GM12878 (cell line): ENCODE results near the gene ACTA2. TPM values are rescaled to one million over a fixed set of nuclear protein-coding genes. Genes with fewer than 3 reads are reported as not detected.
A peak's percentile ranks its signal among the peaks of the same experiment; 100 is the strongest.

Source experiments
- ATAC-seq: fragments of 200-7000 bp; cut with Tn5 transposase; 3 replicates; pipeline ENCODE4 v1.9.1; 2020; ENCODE audit warnings: mild to moderate bottlenecking, moderate library complexity
- BruUV-seq: library from RNA; stranded (reverse); fragments of 400-500 nt; replicated peaks from 2 replicates; lab custom pipeline; 2021; lab: Mats Ljungman, UMichigan
- CTCF ChIA-PET: fragments of 300-600 bp; sonication (Branson Sonifier 250); formaldehyde crosslinking; extraction: SDS; loops from one replicate; lab custom pipeline; 2021; ENCODE audit warnings: inconsistent platforms; lab: Yijun Ruan, JAX
- POLR2A ChIA-PET: fragments of 350-600 bp; formaldehyde crosslinking; extraction: SDS; loops from one replicate; lab custom pipeline; 2021; ENCODE audit warnings: inconsistent platforms; lab: Charles Lee
- RAD21 ChIA-PET: fragments of 300-600 bp; sonication (Branson Sonifier 250); formaldehyde crosslinking; loops from one replicate; lab custom pipeline; 2023; ENCODE audit warnings: antibody characterized with exemption; ENCODE audit not compliant: unreplicated experiment; lab: Charles Lee
- SMC1A ChIA-PET: fragments of 300-600 bp; sonication (Branson Sonifier 250); formaldehyde crosslinking; loops from one replicate; lab custom pipeline; 2023; ENCODE audit not compliant: unreplicated experiment, uncharacterized antibody; lab: Charles Lee
- DNase-seq: peaks from one replicate; pipeline ENCODE4 v3.0.0-alpha.2; 2011; ENCODE audit warnings: low read depth, low spot score
- FAIRE-seq: peaks from 3 replicates; lab custom pipeline; 2011; peaks lifted over from hg19 to GRCh38; lab: Jason Lieb, UNC
- H2AFZ ChIP-seq: 2 replicates; pipeline ENCODE4 v1.6.0; 2011; ENCODE audit warnings: low read depth, low read length, control low read depth; ENCODE audit not compliant: control insufficient read depth
- H3K27ac ChIP-seq: 2 replicates; pipeline ENCODE4 v1.5.1; 2011; ENCODE audit warnings: control low read depth; ENCODE audit not compliant: control insufficient read depth, insufficient read depth
- H3K27me3 ChIP-seq, 2 experiments: replicated peaks in 1 of 2; 2 replicates each; pipeline versions ENCODE4 v1.6.0 to v1.6.1; 2011; ENCODE audit warnings: low read length in 1 of 2; ENCODE audit not compliant: control insufficient read depth in 2 of 2, insufficient read depth in 2 of 2
- H3K36me3 ChIP-seq, 2 experiments: 2 replicates each; pipeline ENCODE4 v1.5.1; 2011; ENCODE audit warnings: low read length in 1 of 2; ENCODE audit not compliant: control insufficient read depth in 2 of 2, insufficient read depth in 2 of 2
- H3K4me1 ChIP-seq: 2 replicates; pipeline ENCODE4 v1.6.1; 2011; ENCODE audit warnings: mild to moderate bottlenecking, low read length, moderate library complexity, mixed read lengths; ENCODE audit not compliant: control insufficient read depth, insufficient read depth
- H3K4me2 ChIP-seq: 2 replicates; pipeline ENCODE4 v1.6.0; 2011; ENCODE audit warnings: control low read depth; ENCODE audit not compliant: control insufficient read depth, insufficient read depth
- H3K4me3 ChIP-seq: fragments of 200-600 bp; sonication (generic); 2 replicates; pipeline ENCODE4 v1.5.1; 2016
- H3K79me2 ChIP-seq: 2 replicates; pipeline ENCODE4 v1.6.0; 2011; ENCODE audit warnings: low read length; ENCODE audit not compliant: control insufficient read depth, insufficient read depth
- H3K9ac ChIP-seq: 2 replicates; pipeline ENCODE4 v1.8.0; 2011; ENCODE audit warnings: low read length, control low read depth, mixed read lengths; ENCODE audit not compliant: control insufficient read depth, insufficient read depth
- H3K9me3 ChIP-seq: replicated peaks from 3 replicates; pipeline ENCODE4 v1.5.1; 2011; ENCODE audit warnings: mild to moderate bottlenecking, low read length; ENCODE audit not compliant: control insufficient read depth, insufficient read depth
- H4K20me1 ChIP-seq: 2 replicates; pipeline ENCODE4 v1.6.0; 2011; ENCODE audit not compliant: control insufficient read depth, insufficient read depth
- ETV6 ChIP-seq, 2 experiments: fragments of 450-650 bp in 1 of 2; IDR thresholded peaks in 1 of 2; conservative IDR thresholded peaks in 1 of 2; 2 replicates each; pipeline ENCODE4 v1.6.1; 2014; ENCODE audit warnings: antibody characterized with exemption in 1 of 2, borderline replicate concordance in 1 of 2, low read depth in 1 of 2, mild to moderate bottlenecking in 1 of 2, moderate library complexity in 1 of 2
- EZH2 ChIP-seq: IDR thresholded peaks from 2 replicates; pipeline ENCODE4 v1.6.1; 2012; ENCODE audit warnings: low read depth, mild to moderate bottlenecking, control low read depth, inconsistent platforms, low read length, borderline replicate concordance; ENCODE audit not compliant: control insufficient read depth
- KLF5 ChIP-seq: fragments of 450-650 bp; IDR thresholded peaks from 2 replicates; pipeline ENCODE4 v1.6.1; 2014; ENCODE audit warnings: mild to moderate bottlenecking; ENCODE audit not compliant: partially characterized antibody
- MYB ChIP-seq: fragments of 150-350 bp; IDR thresholded peaks from 2 replicates; pipeline ENCODE4 v1.6.1; 2014; ENCODE audit warnings: mild to moderate bottlenecking, low read depth, low read length, borderline replicate concordance
- MYC ChIP-seq: IDR thresholded peaks from 2 replicates; pipeline ENCODE4 v1.6.1; 2011; ENCODE audit warnings: mild to moderate bottlenecking, low read length, moderate library complexity, inconsistent platforms; ENCODE audit not compliant: insufficient read depth, insufficient replicate concordance, insufficient read length, severe bottlenecking
- NRF1 ChIP-seq: conservative IDR thresholded peaks from 2 replicates; pipeline ENCODE4 v1.6.1; 2011; ENCODE audit warnings: mild to moderate bottlenecking, low read depth, low read length, improper control_type of control experiment
- POU2F2 ChIP-seq: IDR thresholded peaks from 3 replicates; pipeline ENCODE4 v1.6.1; 2011; ENCODE audit warnings: low read depth, mild to moderate bottlenecking, low read length, borderline replicate concordance
- SMARCA5 ChIP-seq: fragments of 450-650 bp; IDR thresholded peaks from 2 replicates; pipeline ENCODE4 v1.6.1; 2017; ENCODE audit warnings: mild to moderate bottlenecking
- YBX1 ChIP-seq: fragments of 450-650 bp; IDR thresholded peaks from 2 replicates; pipeline ENCODE4 v1.6.1; 2016; ENCODE audit warnings: antibody characterized with exemption
- ZNF622 ChIP-seq: fragments of 450-650 bp; IDR thresholded peaks from 2 replicates; pipeline ENCODE4 v1.6.1; 2017; ENCODE audit warnings: mild to moderate bottlenecking, inconsistent platforms
- ZSCAN29 ChIP-seq: fragments of 450-650 bp; IDR thresholded peaks from 2 replicates; pipeline ENCODE4 v1.6.1; 2017; ENCODE audit warnings: mild to moderate bottlenecking, moderate library complexity
- WGBS: methylation state at CpG from one replicate; pipeline ENCODE4 v1.1.6; 2016; ENCODE audit warnings: low lambda C conversion rate; ENCODE audit not compliant: insufficient replicate concordance, insufficient coverage; ENCODE audit errors: missing lambda C conversion rate; 5-methylcytosine and 5-hydroxymethylcytosine counted together
- in situ Hi-C: fragments of 300-500 bp; cut with MboI; formaldehyde crosslinking; loops from 9 replicates; pipeline ENCODE4 v1.14.3; 2018; ENCODE audit warnings: mixed read lengths
- intact Hi-C: fragments of 100-400 bp; cut with micrococcal nuclease; formaldehyde crosslinking; loops from one replicate; pipeline ENCODE4 v1.14.2; 2022; ENCODE audit not compliant: unreplicated experiment
- polyA plus RNA-seq, 11 experiments: library from polyadenylated mRNA; depleted of rRNA in 4 of 11; unstranded in 6 of 11; stranded (reverse) in 5 of 11; fragments of >200 nt; fragmentation: Nextera tagmentation in 4 of 11; fragmentation: Illumina TruSeq in 1 of 11; extraction: Ambion mirVana in 4 of 11; extraction: Trizol in 1 of 11; gene quantifications; 1 replicate in 1 of 11; 2 replicates in 10 of 11; pipeline versions ENCODE4 v1.2.1 to v1.2.3, GENCODE V29; 2011 to 2016; ENCODE audit warnings: inconsistent platforms in 2 of 11, missing spikeins in 2 of 11, low read depth in 1 of 11
- total RNA-seq, 4 experiments: library from RNA; depleted of rRNA in 3 of 4; stranded (reverse); fragments of >200 nt in 3 of 4; fragmentation: Illumina TruSeq in 1 of 4; extraction: Trizol in 1 of 4; gene quantifications; 2 replicates each; pipeline versions ENCODE4 v1.2.1 to v1.2.3, GENCODE V29; 2013 to 2021

The ACTA2 gene
- total and polyA plus RNA-seq, 10 of the 15 experiments (the other 5 are each of a cell fraction or from before 2014, with no cell fraction given): 7.4 to 78.2 (median 32.4) TPM

DNA sequence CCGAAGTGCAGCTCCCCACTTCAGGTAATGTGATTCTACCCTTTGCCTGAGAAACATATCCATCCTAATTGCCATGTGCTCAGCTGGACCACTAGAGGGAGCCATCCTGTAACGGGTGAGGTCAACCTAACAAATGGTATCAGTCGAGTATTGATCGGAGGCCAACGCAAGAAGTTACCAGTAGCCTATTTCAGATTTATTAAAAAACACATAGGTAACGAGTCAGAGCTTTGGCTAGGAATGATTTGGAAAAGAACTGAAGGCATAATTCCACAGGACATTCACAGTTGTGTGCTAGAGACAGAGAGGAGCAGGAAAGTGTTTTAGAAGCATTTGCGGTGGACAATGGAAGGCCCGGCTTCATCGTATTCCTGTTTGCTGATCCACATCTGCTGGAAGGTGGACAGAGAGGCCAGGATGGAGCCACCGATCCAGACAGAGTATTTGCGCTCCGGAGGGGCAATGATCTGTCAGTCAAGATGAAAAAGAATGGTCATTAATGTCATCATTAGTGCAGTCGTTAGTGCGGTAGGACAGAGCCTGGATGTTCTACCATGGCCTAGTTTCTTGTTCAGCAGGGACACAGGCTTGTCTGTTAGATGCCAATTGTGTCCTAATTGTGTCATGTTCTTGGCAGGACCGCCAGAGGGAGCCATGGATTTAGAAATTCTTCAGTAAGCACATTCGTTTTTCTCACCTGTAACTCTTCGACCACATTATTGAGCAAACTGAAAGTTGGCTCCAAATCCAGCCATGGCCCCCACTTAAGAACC lies 17.5 kb downstream of the ACTA2 start (continued):
- TF ChIP-seq ETV6 (conservative IDR thresholded peaks at IDR 0.05 in 1 of 2, IDR thresholded peaks at IDR 0.05 in 1 of 2; ENCODE audit: borderline replicate concordance in 1 of 2, low read depth in 1 of 2) (peak in 1 of 2 experiments; percentile 77; a peak in 1 of 4 replicates), YBX1 (no peak), MYC (no peak), POU2F2 (0 out of 3 replicates have a peak, but pooled peaks have one; percentile 38), ZSCAN29 (no peak), ZNF622 (no peak), KLF5 (no peak), NRF1 (no peak), MYB (no peak), EZH2 (no peak)

DNA sequence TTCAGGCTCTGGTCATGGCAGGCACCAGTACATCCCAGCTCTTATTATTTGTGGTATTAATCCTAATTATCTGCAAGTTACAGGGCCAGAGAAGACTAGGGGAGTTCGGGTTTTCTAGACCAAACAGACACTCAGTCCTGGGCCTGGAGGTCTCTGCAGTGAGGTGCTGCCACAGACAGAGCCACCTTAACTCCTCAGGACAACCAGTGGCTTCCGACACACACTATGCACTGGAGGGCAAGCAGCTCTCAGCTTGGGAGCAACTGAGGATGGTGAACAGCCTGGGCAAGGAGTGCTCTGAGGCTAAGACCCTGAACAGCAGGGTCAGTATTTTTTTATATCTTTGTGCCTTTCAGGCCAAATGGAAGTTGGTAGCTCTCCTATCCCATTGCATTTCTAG lies 19.0 kb downstream of the ACTA2 start:
- no TSS peak for BruUV-seq
- Histone ChIP-seq H2AFZ (no peak overlapping the region), H3K36me3 (peaks cover 0 to 11% of the 10 kb centered on the region in 2 experiments; a peak in 2 of 4 replicates), H3K27ac (no peak overlapping the region), H3K79me2 (peaks cover 2% of the 10 kb centered on the region; the same call in 1 of the 2 replicates), H3K27me3 (no peaks in the 10 kb centered on the region), H3K4me3 (no peak overlapping the region), H3K9me3 (no peaks in the 10 kb centered on the region; the same call in 2 of the 3 replicates), H3K4me2 (no peak overlapping the region), H3K4me1 (peaks cover 21% of the 10 kb centered on the region), H3K9ac (no peak overlapping the region), H4K20me1 (no peaks in the 10 kb centered on the region)
- ChIA-PET POLR2A (interaction anchor here (1.0 to 5.6 kb wide), 4 partner anchors 54 to 280 kb away, joined by 5 to 64 read pairs (median 6); no protein-coding TSS in a partner anchor), CTCF (interaction anchor here (0.5 to 12.8 kb wide), 66 partner anchors 10 to 768 kb away, joined by 3 to 895 read pairs (median 7); partner anchors contain the start of genes ANKRD22, CH25H, FAS and IFIT5), SMC1A (interaction anchor here (0.6 to 10.3 kb wide), 46 partner anchors 10 to 799 kb away, joined by 3 to 575 read pairs (median 6); partner anchors contain the start of genes CH25H, FAS and STAMBPL1), RAD21 (interaction anchor here (1.0 to 7.1 kb wide), 24 partner anchors 11 to 313 kb away, joined by 3 to 390 read pairs (median 16); partner anchors contain the start of gene FAS)
- ATAC-seq (no peak), DNase-seq (no peak), FAIRE-seq (no peak)
- TF ChIP-seq SMARCA5: no peak
- WGBS: 80% methylated on average over 2 of the region's 2 CpGs
- in situ Hi-C loops (no loop called here), intact Hi-C loops (loop anchor here (2.0 kb wide), 2 partner anchors 53 to 245 kb away; partner anchors contain the start of gene STAMBPL1)
